ENCODE data around the gene ARAP2.

Gene ARAP2

GRCh38 chr4:36026348-36026880 is 217.9 kb downstream of the ARAP2 start:
- FAIRE-seq: no peak

GRCh38 chr4:36024901-36025660 is 219.2 kb downstream of the ARAP2 start:
- FAIRE-seq: no peak

- FAIRE-seq: no peak
Measured at GRCh38 chr4:36020351-36020750, 224.0 kb downstream of the ARAP2 start.

Data from A204.1 (cell line).